Osteoblast (primary cell): ENCODE results near the gene ESR1. TPM values are rescaled to one million over a fixed set of nuclear protein-coding genes. Genes with fewer than 3 reads are reported as not detected.

Source experiments
- DNase-seq: peaks from one replicate; pipeline ENCODE4 v3.0.0; 2011; ENCODE audit warnings: low spot score, mixed read lengths; ENCODE audit not compliant: insufficient read length; ENCODE audit errors: missing footprints
- H2AFZ ChIP-seq: 2 replicates; pipeline ENCODE4 v1.6.0; 2011; ENCODE audit warnings: mild to moderate bottlenecking, low read length
- H3K27ac ChIP-seq: 2 replicates; pipeline ENCODE4 v1.5.1; 2011; ENCODE audit warnings: mild to moderate bottlenecking, low read depth, low read length, moderate library complexity
- H3K27me3 ChIP-seq: 2 replicates; pipeline ENCODE4 v1.6.0; 2012; ENCODE audit warnings: mild to moderate bottlenecking, control low read depth, inconsistent platforms, low read length, moderate library complexity; ENCODE audit not compliant: insufficient read depth
- H3K36me3 ChIP-seq: 2 replicates; pipeline ENCODE4 v1.5.1; 2011; ENCODE audit warnings: mild to moderate bottlenecking, low read length, control low read depth, moderate library complexity; ENCODE audit not compliant: insufficient read depth
- H3K4me1 ChIP-seq: 2 replicates; pipeline ENCODE4 v1.5.1; 2011; ENCODE audit warnings: mild to moderate bottlenecking, low read length, control low read depth, moderate library complexity; ENCODE audit not compliant: insufficient read depth
- H3K4me2 ChIP-seq: 2 replicates; pipeline ENCODE4 v1.6.0; 2011; ENCODE audit warnings: mild to moderate bottlenecking, low read length; ENCODE audit not compliant: insufficient read depth
- H3K4me3 ChIP-seq: fragments of 200-600 bp; sonication (generic); 3 replicates; pipeline ENCODE4 v1.5.1; 2012; ENCODE audit warnings: mild to moderate bottlenecking, low read length, inconsistent platforms; ENCODE audit not compliant: insufficient read depth
- H3K79me2 ChIP-seq: 2 replicates; pipeline ENCODE4 v1.6.0; 2012; ENCODE audit warnings: mild to moderate bottlenecking, low read length, control low read depth, inconsistent platforms; ENCODE audit not compliant: insufficient read depth
- H3K9me3 ChIP-seq: 2 replicates; pipeline ENCODE4 v1.5.1; 2011; ENCODE audit warnings: low read depth, low read length, control low read depth
- H4K20me1 ChIP-seq: 2 replicates; pipeline ENCODE4 v1.6.0; 2012; ENCODE audit warnings: mild to moderate bottlenecking, low read length, control low read depth; ENCODE audit not compliant: insufficient read depth
- total RNA-seq: library from RNA; depleted of rRNA; stranded (reverse); fragments of >200 nt; gene quantifications from 2 replicates; pipeline ENCODE4 v1.2.3, GENCODE V29; 2012
- TF ChIP-seq, protein P1 (sequence below): IDR thresholded peaks from 2 replicates; pipeline ENCODE4 v1.5.1; 2011; ENCODE audit warnings: mild to moderate bottlenecking, low read depth, low read length, moderate library complexity; ENCODE audit errors: extremely low read depth

ESR1 gene
- 2.4 and 3.3 TPM in 2 replicates for total RNA-seq

DNA sequence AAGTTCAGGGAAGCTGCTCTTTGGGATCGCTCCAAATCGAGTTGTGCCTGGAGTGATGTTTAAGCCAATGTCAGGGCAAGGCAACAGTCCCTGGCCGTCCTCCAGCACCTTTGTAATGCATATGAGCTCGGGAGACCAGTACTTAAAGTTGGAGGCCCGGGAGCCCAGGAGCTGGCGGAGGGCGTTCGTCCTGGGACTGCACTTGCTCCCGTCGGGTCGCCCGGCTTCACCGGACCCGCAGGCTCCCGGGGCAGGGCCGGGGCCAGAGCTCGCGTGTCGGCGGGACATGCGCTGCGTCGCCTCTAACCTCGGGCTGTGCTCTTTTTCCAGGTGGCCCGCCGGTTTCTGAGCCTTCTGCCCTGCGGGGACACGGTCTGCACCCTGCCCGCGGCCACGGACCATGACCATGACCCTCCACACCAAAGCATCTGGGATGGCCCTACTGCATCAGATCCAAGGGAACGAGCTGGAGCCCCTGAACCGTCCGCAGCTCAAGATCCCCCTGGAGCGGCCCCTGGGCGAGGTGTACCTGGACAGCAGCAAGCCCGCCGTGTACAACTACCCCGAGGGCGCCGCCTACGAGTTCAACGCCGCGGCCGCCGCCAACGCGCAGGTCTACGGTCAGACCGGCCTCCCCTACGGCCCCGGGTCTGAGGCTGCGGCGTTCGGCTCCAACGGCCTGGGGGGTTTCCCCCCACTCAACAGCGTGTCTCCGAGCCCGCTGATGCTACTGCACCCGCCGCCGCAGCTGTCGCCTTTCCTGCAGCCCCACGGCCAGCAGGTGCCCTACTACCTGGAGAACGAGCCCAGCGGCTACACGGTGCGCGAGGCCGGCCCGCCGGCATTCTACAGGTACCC lies at the start of gene ESR1:
ESR1 (plus strand) TSS at position 170 of the 858 bp plus-strand sequence; CDS start at position 401, 231 bp downstream.
- no peaks in the 10 kb centered on the region for H3K27me3 ChIP-seq
- TF ChIP-seq, protein P1, sequence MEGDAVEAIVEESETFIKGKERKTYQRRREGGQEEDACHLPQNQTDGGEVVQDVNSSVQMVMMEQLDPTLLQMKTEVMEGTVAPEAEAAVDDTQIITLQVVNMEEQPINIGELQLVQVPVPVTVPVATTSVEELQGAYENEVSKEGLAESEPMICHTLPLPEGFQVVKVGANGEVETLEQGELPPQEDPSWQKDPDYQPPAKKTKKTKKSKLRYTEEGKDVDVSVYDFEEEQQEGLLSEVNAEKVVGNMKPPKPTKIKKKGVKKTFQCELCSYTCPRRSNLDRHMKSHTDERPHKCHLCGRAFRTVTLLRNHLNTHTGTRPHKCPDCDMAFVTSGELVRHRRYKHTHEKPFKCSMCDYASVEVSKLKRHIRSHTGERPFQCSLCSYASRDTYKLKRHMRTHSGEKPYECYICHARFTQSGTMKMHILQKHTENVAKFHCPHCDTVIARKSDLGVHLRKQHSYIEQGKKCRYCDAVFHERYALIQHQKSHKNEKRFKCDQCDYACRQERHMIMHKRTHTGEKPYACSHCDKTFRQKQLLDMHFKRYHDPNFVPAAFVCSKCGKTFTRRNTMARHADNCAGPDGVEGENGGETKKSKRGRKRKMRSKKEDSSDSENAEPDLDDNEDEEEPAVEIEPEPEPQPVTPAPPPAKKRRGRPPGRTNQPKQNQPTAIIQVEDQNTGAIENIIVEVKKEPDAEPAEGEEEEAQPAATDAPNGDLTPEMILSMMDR: no peak
- peak within 1 kb of the TSS; percentile 69 for H3K4me3 ChIP-seq
- no peaks in the 10 kb centered on the region for H3K9me3 ChIP-seq
- H3K36me3 ChIP-seq: no peaks in the 10 kb centered on the region
- H4K20me1 ChIP-seq: no peaks in the 10 kb centered on the region
- H2AFZ ChIP-seq: peak within 1 kb of the TSS; percentile 62
- H3K27ac ChIP-seq: peak within 1 kb of the TSS; percentile 60
- no peaks in the 10 kb centered on the region for H3K79me2 ChIP-seq
- H3K4me1 ChIP-seq: peaks cover 31% of the 10 kb centered on the region
- H3K4me2 ChIP-seq: peak within 1 kb of the TSS; percentile 88
- DNase-seq: peak; percentile 84

DNA sequence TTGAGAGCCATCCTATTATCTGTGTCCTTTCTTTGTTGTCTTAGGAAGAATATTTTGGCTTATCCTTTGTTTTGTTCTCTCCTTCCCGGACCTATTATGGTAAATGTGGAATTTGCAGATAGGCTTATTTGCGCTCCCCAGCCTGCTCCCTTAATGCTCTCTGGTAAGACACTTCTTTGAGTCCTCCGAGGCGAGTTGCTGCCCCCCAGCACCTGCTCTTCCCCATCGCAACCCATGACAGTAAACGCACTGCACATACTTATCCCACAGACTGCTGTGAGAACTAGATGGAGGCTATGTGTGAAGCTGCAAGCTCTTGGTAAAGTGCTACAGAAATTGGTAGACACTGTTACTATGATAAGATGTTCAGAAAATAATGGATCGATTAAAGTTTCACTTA lies 47.0 kb upstream of the ESR1 start:
- no peak for DNase-seq
- Histone ChIP-seq H3K27me3 (no peaks in the 10 kb centered on the region), H3K4me2 (no peak overlapping the region), H3K9me3 (no peaks in the 10 kb centered on the region), H3K4me1 (peaks cover 13% of the 10 kb centered on the region), H3K4me3 (no peak overlapping the region), H4K20me1 (no peaks in the 10 kb centered on the region), H3K27ac (no peak overlapping the region), H3K36me3 (no peaks in the 10 kb centered on the region), H3K79me2 (no peaks in the 10 kb centered on the region), H2AFZ (no peak overlapping the region)
- TF ChIP-seq, protein P1: no peak

DNA sequence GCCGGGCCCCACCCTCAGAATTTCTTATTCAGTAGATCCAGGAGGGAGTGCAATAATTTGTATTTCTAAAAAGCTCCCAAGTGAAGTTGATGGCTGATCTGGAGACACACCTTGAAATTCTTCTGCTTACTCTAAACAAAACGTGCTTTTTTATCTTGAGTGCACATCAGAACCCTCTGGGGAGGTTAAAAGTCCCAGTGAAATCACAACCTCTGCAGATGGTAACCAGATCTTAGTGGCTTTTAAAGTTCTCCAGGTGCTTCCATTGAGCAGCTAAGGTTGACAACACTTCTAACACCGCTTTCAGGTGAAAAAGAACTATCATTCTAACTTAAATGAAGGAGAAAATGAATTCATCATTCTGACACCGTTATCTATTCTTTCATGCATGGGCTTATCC lies 45.6 kb upstream of the ESR1 start:
- H3K36me3 ChIP-seq: no peaks in the 10 kb centered on the region
- H2AFZ ChIP-seq: no peak overlapping the region
- no peak for DNase-seq

DNA sequence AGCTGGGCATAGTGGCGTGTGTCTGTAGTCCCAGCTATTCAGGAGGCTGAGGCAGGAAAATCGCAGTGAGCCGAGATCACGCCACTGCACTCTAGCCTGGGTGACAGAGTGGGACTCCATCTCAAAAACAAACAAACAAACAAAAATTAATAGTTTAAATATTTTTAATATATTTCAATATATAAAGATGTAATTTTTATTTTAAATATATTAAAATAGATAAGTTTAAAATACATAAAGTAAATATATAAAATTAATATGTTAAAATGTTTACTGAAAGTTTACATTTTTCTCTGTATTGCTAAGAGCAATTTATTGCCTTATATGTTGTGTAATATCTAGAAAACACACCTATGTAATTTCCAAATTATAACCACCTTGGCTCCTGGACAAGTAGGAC lies 44.7 kb upstream of the ESR1 start:
- Histone ChIP-seq H3K27ac (peak overlapping the region; percentile 77), H3K4me1 (peaks cover 20% of the 10 kb centered on the region), H3K79me2 (no peaks in the 10 kb centered on the region), H3K4me2 (peak overlapping the region; percentile 96), H2AFZ (peak overlapping the region; percentile 93), H3K4me3 (peak overlapping the region; percentile 79), H3K36me3 (no peaks in the 10 kb centered on the region), H3K27me3 (no peaks in the 10 kb centered on the region), H4K20me1 (no peaks in the 10 kb centered on the region), H3K9me3 (no peaks in the 10 kb centered on the region)
- no peak for DNase-seq
- TF ChIP-seq, protein P1: no peak

More for the DNA sequence above, 45.6 kb upstream of the ESR1 start:
- Histone ChIP-seq H3K9me3 (no peaks in the 10 kb centered on the region), H3K4me3 (no peak overlapping the region), H3K4me1 (peaks cover 20% of the 10 kb centered on the region), H4K20me1 (no peaks in the 10 kb centered on the region), H3K79me2 (no peaks in the 10 kb centered on the region), H3K27me3 (no peaks in the 10 kb centered on the region), H3K27ac (no peak overlapping the region), H3K4me2 (no peak overlapping the region)
- TF ChIP-seq, protein P1: no peak
